Stomach smooth muscle (tissue), 2 donors: ENCODE results near the gene NBEAL1.
"Not testable (repeated sequence)": the region's sequence is repeated elsewhere in the genome, so short reads cannot be mapped to it uniquely, and the experiment has no call there.

Experiments
- H3K27ac ChIP-seq: one replicate; pipeline ENCODE4 v1.7.0; 2013; ENCODE audit warnings: mild to moderate bottlenecking, low read length, inconsistent platforms
- H3K27me3 ChIP-seq, 2 donors: one replicate each; pipeline ENCODE4 v1.7.0; 2013; ENCODE audit warnings: low read length in 2 of 2; ENCODE audit not compliant: insufficient read depth in 2 of 2, control insufficient read depth in 1 of 2
- H3K36me3 ChIP-seq, 2 donors: one replicate each; pipeline ENCODE4 v1.7.0; 2013; ENCODE audit warnings: low read length in 2 of 2; ENCODE audit not compliant: control insufficient read depth in 2 of 2, insufficient read depth in 2 of 2
- H3K4me1 ChIP-seq: one replicate; pipeline ENCODE4 v1.7.0; 2013; ENCODE audit warnings: low read length; ENCODE audit not compliant: control insufficient read depth, insufficient read depth
- H3K4me3 ChIP-seq, 2 donors: one replicate each; pipeline ENCODE4 v1.7.0; 2013; ENCODE audit warnings: low read length in 2 of 2
- H3K9ac ChIP-seq, 2 donors: one replicate each; pipeline ENCODE4 v1.7.0; 2013; ENCODE audit warnings: low read length in 2 of 2, mild to moderate bottlenecking in 1 of 2
- H3K9me3 ChIP-seq, 2 donors: one replicate each; pipeline ENCODE4 v1.7.0; 2013; ENCODE audit warnings: low read length in 2 of 2; ENCODE audit not compliant: control insufficient read depth in 2 of 2
- donor health status: healthy.
- donor health status: Pancreatic carcinoma.

The NBEAL1 gene

DNA sequence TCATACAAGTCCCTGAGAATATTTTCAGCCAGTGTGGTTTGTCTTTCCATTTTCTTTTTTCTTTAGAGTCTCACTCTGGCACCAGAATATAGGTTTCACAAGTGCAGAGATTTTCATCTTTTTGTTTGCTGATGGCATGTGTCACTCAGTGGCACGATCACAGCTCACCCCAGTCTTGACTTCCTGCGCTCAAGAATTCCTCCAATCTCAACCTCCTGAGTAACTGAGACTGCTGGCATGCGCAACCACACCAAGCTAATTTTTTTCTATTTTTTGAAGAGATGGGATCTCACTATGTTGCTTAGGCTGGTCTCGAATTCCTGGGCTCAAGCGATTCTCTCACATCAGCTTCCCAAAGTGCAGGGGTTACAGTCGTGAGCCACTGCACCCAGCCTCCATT, 23.9 kb downstream of the NBEAL1 start:
- Histone ChIP-seq H3K9ac (no peak overlapping the region), H3K27me3 (no peaks in the 10 kb centered on the region), H3K36me3 (peaks cover 4 to 8% of the 10 kb centered on the region in 2 donors), H3K9me3 (no peaks in the 10 kb centered on the region), H3K27ac (no peak overlapping the region), H3K4me1 (no peaks in the 10 kb centered on the region), H3K4me3 (no peak overlapping the region)

DNA sequence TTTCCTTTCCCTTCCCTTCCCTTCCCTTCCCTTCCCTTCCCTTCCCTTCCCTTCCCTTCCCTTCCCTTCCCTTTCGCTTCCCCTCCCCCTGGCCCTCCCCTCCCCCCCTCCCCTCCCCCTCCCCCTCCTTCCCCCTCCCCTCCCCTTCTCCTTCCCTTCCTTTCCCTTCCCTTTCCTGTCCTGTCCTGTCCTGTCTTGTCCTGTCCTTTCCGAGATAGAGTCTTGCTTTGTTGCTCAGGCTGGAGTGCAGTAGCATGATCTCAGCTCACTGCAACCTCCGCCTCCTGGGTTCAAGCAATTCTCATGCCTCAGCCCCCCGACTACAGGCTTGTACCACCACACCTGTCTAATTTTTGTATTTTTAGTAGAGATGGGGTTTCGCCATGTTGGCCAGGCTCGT, 24.5 kb downstream of the NBEAL1 start:
- not testable (repeated sequence) for H3K27ac ChIP-seq, H3K4me1 ChIP-seq, H3K9me3 ChIP-seq, H3K4me3 ChIP-seq, H3K9ac ChIP-seq, H3K36me3 ChIP-seq, H3K27me3 ChIP-seq

DNA sequence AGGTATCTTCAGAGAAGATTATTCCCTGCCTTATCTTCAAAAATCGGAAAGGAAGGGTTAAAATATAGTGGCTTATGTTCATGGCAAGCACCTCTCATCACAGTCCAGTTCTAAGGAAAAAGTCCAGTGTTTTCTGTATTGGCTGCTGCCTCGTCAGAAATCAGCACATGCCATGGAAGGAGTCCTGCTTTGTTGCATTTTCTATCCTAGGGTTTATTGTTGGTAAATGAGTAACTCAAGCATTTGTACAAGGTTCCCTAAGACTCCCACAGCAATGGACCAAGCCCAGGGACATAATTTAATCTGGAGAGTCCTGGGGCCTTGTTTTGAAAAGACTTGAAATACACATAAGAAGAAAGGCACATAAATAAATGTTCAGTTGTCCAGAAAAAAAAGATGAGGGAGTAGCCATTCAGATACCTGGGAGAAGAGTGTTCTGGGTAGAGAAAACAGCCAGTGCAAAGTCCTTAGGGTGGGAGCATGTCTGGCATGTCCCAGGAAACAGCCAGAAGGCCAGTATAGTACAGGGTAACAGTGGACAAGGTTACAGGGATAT, 26.4 kb downstream of the NBEAL1 start:
- H3K27ac ChIP-seq, result no peak overlapping the region
- H3K36me3 ChIP-seq, result peaks cover 4 to 8% of the 10 kb centered on the region in 2 donors
- H3K9me3 ChIP-seq, result no peaks in the 10 kb centered on the region
- H3K27me3 ChIP-seq, result no peaks in the 10 kb centered on the region
- no peak overlapping the region for H3K4me3 ChIP-seq
- no peaks in the 10 kb centered on the region for H3K4me1 ChIP-seq
- no peak overlapping the region for H3K9ac ChIP-seq

DNA sequence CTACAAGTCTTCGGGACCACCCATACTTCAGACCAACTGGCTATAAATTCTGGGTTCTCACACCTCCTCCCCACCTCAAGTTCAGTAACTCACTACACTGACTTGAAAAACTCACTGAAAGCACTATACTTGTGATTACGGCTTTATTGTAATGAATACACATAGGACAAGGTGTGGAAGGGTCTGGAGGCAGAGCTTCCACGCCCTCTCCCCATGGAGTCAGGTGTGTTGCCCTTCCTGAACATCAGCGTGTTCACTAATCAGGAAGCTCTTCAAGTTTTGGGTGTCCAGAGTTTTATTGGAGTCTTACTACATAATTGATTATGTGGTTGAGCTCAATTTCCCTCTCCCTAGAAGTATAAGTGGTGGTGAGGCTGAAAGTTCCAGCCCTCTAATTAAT, 27.5 kb downstream of the NBEAL1 start:
- Histone ChIP-seq H3K27me3 (no peaks in the 10 kb centered on the region), H3K9ac (no peak overlapping the region), H3K4me1 (no peaks in the 10 kb centered on the region), H3K9me3 (no peaks in the 10 kb centered on the region), H3K27ac (no peak overlapping the region), H3K36me3 (peaks cover 8% of the 10 kb centered on the region in 2 donors), H3K4me3 (no peak overlapping the region)

DNA sequence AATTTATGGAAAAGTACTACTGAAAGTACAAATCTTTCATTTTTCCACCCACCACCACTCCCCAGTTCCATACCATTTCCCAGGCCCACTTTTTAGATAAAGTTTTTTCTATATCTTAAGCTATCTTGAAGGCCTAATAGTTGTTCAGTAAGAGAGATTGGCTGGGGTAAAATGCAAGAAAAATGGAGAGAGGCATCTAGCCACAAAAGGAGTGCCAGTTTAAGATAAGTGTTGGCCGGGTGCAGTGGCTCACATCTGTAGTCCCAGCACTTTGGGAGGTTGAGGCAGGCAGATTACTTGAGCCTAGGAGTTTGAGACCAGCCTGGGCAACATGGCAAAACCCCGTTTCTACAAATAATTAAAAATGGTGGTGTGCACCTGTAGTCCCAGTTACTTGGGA, 28.6 kb downstream of the NBEAL1 start:
- Histone ChIP-seq H3K4me1 (no peaks in the 10 kb centered on the region), H3K36me3 (peaks cover 8% of the 10 kb centered on the region in 2 donors), H3K27me3 (no peaks in the 10 kb centered on the region), H3K27ac (no peak overlapping the region), H3K9ac (no peak overlapping the region), H3K9me3 (no peaks in the 10 kb centered on the region), H3K4me3 (no peak overlapping the region)

DNA sequence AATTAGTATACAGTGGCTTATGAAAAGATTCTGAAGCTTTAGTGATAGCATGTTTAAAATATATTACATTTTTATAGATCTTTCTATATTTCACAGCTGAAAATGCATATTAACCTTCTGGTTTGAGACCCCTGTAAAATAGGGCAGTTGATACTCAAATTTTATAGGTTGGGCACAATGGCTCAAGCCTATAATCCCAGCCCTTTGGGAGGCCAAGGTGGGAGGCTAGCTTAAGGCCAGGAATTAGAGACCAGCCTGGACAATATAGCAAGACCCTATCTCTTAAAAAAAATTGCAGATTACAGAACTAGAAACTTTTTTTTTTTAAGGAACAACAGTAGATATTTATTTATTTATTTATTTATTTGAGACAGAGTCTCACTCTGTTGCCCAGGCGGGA, 31.2 kb downstream of the NBEAL1 start:
- Histone ChIP-seq H3K36me3 (peaks cover 11 to 12% of the 10 kb centered on the region in 2 donors), H3K27ac (no peak overlapping the region)

DNA sequence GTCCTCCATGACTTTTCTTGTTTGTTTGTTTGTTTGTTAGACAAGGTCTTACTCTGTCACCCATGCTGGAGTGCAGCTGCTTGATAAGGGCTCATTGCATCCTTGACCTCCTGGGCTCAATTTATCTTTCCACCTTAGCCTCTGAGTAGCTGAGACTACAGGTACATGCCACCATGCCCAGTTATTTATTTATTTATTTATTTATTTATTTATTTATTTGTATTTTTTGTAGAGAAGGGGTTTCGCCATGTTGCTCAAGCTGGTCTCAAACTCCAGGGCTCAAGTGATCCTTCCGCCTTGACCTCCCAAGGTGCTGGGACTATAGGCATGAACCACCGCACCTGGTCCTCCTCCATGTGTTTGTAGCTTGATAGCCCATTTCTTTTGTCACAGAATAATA, 37.9 kb downstream of the NBEAL1 start:
- H3K36me3 ChIP-seq, result peaks cover 11 to 14% of the 10 kb centered on the region in 2 donors
- no peaks in the 10 kb centered on the region for H3K4me1 ChIP-seq
- H3K27me3 ChIP-seq, result no peaks in the 10 kb centered on the region
- no peaks in the 10 kb centered on the region for H3K9me3 ChIP-seq
- no peak overlapping the region for H3K4me3 ChIP-seq
- no peak overlapping the region for H3K27ac ChIP-seq
- no peak overlapping the region for H3K9ac ChIP-seq

More for the DNA sequence above, 31.2 kb downstream of the NBEAL1 start:
- Histone ChIP-seq H3K4me3 (no peak overlapping the region), H3K9ac (no peak overlapping the region), H3K27me3 (no peaks in the 10 kb centered on the region), H3K9me3 (no peaks in the 10 kb centered on the region), H3K4me1 (no peaks in the 10 kb centered on the region)

DNA sequence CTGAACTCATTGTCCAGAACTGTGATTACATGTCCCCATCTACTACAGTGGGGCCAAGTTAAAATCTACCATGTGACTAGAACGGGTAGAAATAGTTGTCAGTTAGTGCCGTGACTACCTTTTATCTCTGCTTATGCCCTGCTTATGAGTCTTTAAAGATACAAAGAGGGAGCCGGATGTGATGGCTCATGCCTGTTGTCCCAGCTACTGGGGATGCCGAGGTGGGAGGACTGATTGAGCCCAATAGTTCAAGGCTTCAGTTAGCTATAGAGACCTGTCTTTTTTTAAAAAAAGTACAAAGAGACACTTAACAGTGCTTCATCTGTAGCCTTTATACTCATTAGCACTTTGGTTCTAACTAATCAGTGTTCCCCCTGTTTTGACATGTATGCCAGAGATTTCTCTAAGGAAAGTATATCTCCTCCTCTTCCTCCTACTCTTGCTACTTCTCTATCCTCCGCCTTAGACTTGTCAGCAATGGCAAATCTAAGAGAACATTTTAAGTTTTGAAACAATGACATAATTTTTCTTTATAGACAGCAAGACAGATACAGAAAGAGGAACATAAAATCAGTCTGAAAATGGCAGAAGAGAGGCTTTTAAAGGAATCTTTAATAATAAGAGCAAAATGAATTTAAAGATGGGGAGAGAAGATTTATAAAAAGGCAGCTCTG, 45.0 kb downstream of the NBEAL1 start:
- Histone ChIP-seq H3K4me3 (no peak overlapping the region), H3K9me3 (no peaks in the 10 kb centered on the region), H3K27me3 (no peaks in the 10 kb centered on the region), H3K27ac (no peak overlapping the region), H3K9ac (no peak overlapping the region), H3K4me1 (no peaks in the 10 kb centered on the region), H3K36me3 (peaks cover 15 to 21% of the 10 kb centered on the region in 2 donors)

DNA sequence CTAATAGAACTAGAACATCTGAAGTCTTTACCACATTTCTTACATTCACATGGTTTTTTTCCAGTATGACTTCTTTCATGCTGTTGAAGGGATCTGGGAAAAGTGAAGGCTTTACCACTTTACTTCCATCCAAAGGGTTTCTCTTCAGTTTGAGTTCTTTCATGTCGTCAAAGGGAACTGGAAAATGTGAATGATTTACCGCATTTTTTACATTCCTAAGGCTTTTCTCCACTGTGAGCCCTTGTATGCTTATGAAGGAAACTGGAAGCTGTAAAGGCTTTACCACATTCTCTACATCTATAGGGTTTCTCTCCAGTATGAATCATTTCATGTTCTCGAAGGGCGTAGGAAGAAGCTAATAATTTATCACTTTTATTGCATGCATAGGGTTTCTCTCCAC, 46.7 kb downstream of the NBEAL1 start:
- Histone ChIP-seq H3K4me1 (no peaks in the 10 kb centered on the region), H3K9me3 (no peaks in the 10 kb centered on the region), H3K4me3 (no peak overlapping the region), H3K27me3 (no peaks in the 10 kb centered on the region), H3K36me3 (peaks cover 15 to 17% of the 10 kb centered on the region in 2 donors), H3K27ac (no peak overlapping the region), H3K9ac (no peak overlapping the region)

DNA sequence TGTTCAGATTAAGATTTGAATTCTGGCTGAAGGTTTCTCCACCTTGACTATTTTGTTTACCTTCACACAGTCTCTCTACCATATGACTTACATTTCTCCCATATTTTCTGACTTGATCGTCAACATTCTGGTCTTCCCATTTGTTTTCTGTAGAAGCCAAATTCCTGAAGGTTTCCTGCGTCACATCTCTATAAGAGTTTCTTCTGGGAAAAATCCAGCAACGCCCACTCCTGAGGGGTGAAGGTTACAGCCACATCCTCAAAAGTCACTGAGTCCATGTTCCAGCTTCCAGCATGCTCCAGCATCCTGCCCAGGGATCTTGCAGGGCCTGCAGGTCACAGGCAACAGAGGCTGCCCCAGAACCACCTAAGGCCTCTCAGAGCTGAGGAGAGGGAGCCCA, 47.5 kb downstream of the NBEAL1 start:
- H3K27ac ChIP-seq, result no peak overlapping the region
- H3K27me3 ChIP-seq, result no peaks in the 10 kb centered on the region
- no peak overlapping the region for H3K9ac ChIP-seq
- no peaks in the 10 kb centered on the region for H3K4me1 ChIP-seq
- peaks cover 15 to 16% of the 10 kb centered on the region in 2 donors for H3K36me3 ChIP-seq
- no peaks in the 10 kb centered on the region for H3K9me3 ChIP-seq
- H3K4me3 ChIP-seq, result no peak overlapping the region

DNA sequence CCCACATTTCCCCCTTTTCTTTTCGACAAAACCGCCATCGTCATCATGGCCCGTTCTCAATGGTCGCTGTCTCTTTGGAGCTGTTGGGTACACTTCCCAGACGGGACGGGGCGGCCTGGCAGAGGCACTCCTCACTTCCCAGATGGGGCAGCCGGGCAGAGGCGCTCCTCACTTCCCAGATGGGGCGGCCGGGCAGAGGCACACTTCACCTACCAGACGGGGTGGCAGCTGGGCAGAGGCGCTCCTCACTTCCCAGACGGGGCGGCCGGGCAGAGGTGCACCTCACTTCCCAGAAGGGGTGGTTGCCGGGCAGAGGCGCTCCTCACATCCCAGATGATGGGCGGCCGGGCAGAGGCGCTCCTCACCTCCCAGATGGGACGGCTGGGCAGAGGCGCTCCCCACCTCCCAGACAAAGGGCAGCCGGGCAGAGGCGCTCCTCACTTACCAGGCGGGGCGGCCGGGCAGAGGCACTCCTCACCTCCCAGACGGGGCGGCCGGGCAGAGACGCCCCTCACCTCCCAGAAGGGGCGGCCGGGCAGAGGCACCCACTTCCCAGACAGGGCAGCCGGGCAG, 51.9 kb downstream of the NBEAL1 start:
- not testable (repeated sequence) for H3K27me3 ChIP-seq, H3K4me3 ChIP-seq, H3K4me1 ChIP-seq, H3K27ac ChIP-seq, H3K9ac ChIP-seq, H3K9me3 ChIP-seq
- H3K36me3 ChIP-seq, result peaks cover 8 to 12% of the 10 kb centered on the region in 2 donors
